ENCODE results near the gene COMMD1.
"Not testable (repeated sequence)": the region's sequence is repeated elsewhere in the genome, so short reads cannot be mapped to it uniquely, and the experiment has no call there.

COMMD1 gene

GRCh38 chr2:62030902-62031301, 125.4 kb downstream of the COMMD1 start:
- no peak for DNase-seq (ENCODE audit: low spot score)

- DNase-seq (ENCODE audit: low spot score) = no peak
Measured at GRCh38 chr2:62032096-62032495, 126.6 kb downstream of the COMMD1 start.

GRCh38 chr2:62034715-62035114, 129.2 kb downstream of the COMMD1 start:
- DNase-seq (ENCODE audit: low spot score) = no peak

- no peak for DNase-seq (ENCODE audit: low spot score)
Measured at GRCh38 chr2:62036229-62036628, 130.8 kb downstream of the COMMD1 start.

GRCh38 chr2:62036761-62037250, 131.3 kb downstream of the COMMD1 start:
- DNase-seq (ENCODE audit: low spot score) = no peak

GRCh38 chr2:62038975-62039771, 133.7 kb downstream of the COMMD1 start:
- DNase-seq (ENCODE audit: low spot score) = no peak

GRCh38 chr2:62040926-62041325, 135.5 kb downstream of the COMMD1 start:
- no peak for DNase-seq (ENCODE audit: low spot score)

- DNase-seq (ENCODE audit: low spot score) = not testable (repeated sequence)
Measured at GRCh38 chr2:62041701-62042385, 136.4 kb downstream of the COMMD1 start.

- no peak for DNase-seq (ENCODE audit: low spot score)
Measured at GRCh38 chr2:62042400-62042799, 136.9 kb downstream of the COMMD1 start.

- DNase-seq (ENCODE audit: low spot score) = no peak
Measured at GRCh38 chr2:62042944-62043343, 137.5 kb downstream of the COMMD1 start.

- DNase-seq (ENCODE audit: low spot score) = no peak
Measured at GRCh38 chr2:62045017-62045543, 139.6 kb downstream of the COMMD1 start.

GRCh38 chr2:62046141-62046540, 140.7 kb downstream of the COMMD1 start:
- no peak for DNase-seq (ENCODE audit: low spot score)

GRCh38 chr2:62050456-62051045, 145.1 kb downstream of the COMMD1 start:
- DNase-seq (ENCODE audit: low spot score) = no peak

- no peak for DNase-seq (ENCODE audit: low spot score)
Measured at GRCh38 chr2:62054029-62054791, 148.7 kb downstream of the COMMD1 start.

- DNase-seq (ENCODE audit: low spot score) = no peak
Measured at GRCh38 chr2:62054916-62055450, 149.5 kb downstream of the COMMD1 start.

- no peak for DNase-seq (ENCODE audit: low spot score)
Measured at GRCh38 chr2:62055724-62056336, 150.4 kb downstream of the COMMD1 start.

GRCh38 chr2:62056341-62056740, 150.9 kb downstream of the COMMD1 start:
- no peak for DNase-seq (ENCODE audit: low spot score)

GRCh38 chr2:62065243-62065642, 159.8 kb downstream of the COMMD1 start:
- no peak for DNase-seq (ENCODE audit: low spot score)

GRCh38 chr2:62071126-62071598, 165.7 kb downstream of the COMMD1 start:
- no peak for DNase-seq (ENCODE audit: low spot score)

- no peak for DNase-seq (ENCODE audit: low spot score)
Measured at GRCh38 chr2:62071760-62072680, 166.5 kb downstream of the COMMD1 start.
